HG03108 (cell line): ENCODE data around the gene TYMP.
"Not testable (repeated sequence)": the region's sequence is repeated elsewhere in the genome, so short reads cannot be mapped to it uniquely, and the experiment has no call there.

ENCODE experiments used
- ATAC-seq: cut with Tn5 transposase; IDR thresholded peaks from one replicate; pipeline ENCODE4 v1.9.1; 2021; ENCODE audit warnings: moderate library complexity; ENCODE audit not compliant: unreplicated experiment

Gene TYMP

GRCh38 chr22:50542416-50542927 is 12.7 kb upstream of the TYMP start:
- no peak for ATAC-seq

- ATAC-seq = not testable (repeated sequence)
These were observed 11.8 kb upstream of the TYMP start for GRCh38 chr22:50541667-50542026.

- no peak for ATAC-seq
These were observed 10.6 kb upstream of the TYMP start for GRCh38 chr22:50540381-50540780.

- no peak for ATAC-seq
These were observed 8.0 kb upstream of the TYMP start for GRCh38 chr22:50537765-50538164.

- ATAC-seq = no peak
These were observed 6.4 kb upstream of the TYMP start for GRCh38 chr22:50536226-50536625.

- ATAC-seq = no peak
These were observed 5.3 kb upstream of the TYMP start for GRCh38 chr22:50535113-50535512.

- ATAC-seq = not testable (repeated sequence)
These were observed 4.3 kb upstream of the TYMP start for GRCh38 chr22:50533856-50534711.

GRCh38 chr22:50532824-50533796 is 3.3 kb upstream of the TYMP start:
- no peak for ATAC-seq

GRCh38 chr22:50531962-50532674 is 2.3 kb upstream of the TYMP start:
- no peak for ATAC-seq

GRCh38 chr22:50531546-50531961 is 1.7 kb upstream of the TYMP start:
- no peak for ATAC-seq

GRCh38 chr22:50530877-50531545 is 1.2 kb upstream of the TYMP start:
- peak; percentile 19 for ATAC-seq

- ATAC-seq = no peak
These were observed 716 bp upstream of the TYMP start for GRCh38 chr22:50530580-50530876.

- ATAC-seq = no peak
These were observed 356 bp downstream of the TYMP start for GRCh38 chr22:50529416-50529896.

- ATAC-seq = no peak
These were observed 963 bp downstream of the TYMP start for GRCh38 chr22:50528682-50529415.

GRCh38 chr22:50527921-50528681 is 1.7 kb downstream of the TYMP start:
- no peak for ATAC-seq

GRCh38 chr22:50526834-50527801 is 2.7 kb downstream of the TYMP start:
- no peak for ATAC-seq

- peak; percentile 25 for ATAC-seq
These were observed 3.5 kb downstream of the TYMP start for GRCh38 chr22:50526108-50526833.
